CD1c-positive myeloid dendritic cell (primary cell): ENCODE results near the gene MARK4.
"Not testable (repeated sequence)": the region's sequence is repeated elsewhere in the genome, so short reads cannot be mapped to it uniquely, and the experiment has no call there.

Experiments
- DNase-seq: peaks from one replicate; pipeline ENCODE4 v3.0.0-alpha.2; 2016; ENCODE audit errors: extremely low spot score

MARK4 gene

GRCh38 chr19:45243144-45243732 is 7.8 kb upstream of the MARK4 start:
- DNase-seq, result no peak

- no peak for DNase-seq
Measured at GRCh38 chr19:45244133-45244794, 6.8 kb upstream of the MARK4 start.

- no peak for DNase-seq
Measured at GRCh38 chr19:45245334-45245787, 5.7 kb upstream of the MARK4 start, which contains the start of gene EXOC3L2. Gene EXOC3L2 (minus strand): TSS chr19:45245407. CDS start chr19:45239045, 6,362 bp downstream.

GRCh38 chr19:45245826-45246225 is 5.2 kb upstream of the MARK4 start:
- no peak for DNase-seq

GRCh38 chr19:45247136-45247535 is 3.9 kb upstream of the MARK4 start:
- no peak for DNase-seq

- no peak for DNase-seq
Measured at GRCh38 chr19:45249261-45250033, 1.6 kb upstream of the MARK4 start.

GRCh38 chr19:45250216-45250831 is 747 bp upstream of the MARK4 start:
- DNase-seq, result no peak

GRCh38 chr19:45251452-45252354 is 632 bp downstream of the MARK4 start:
- no peak for DNase-seq

GRCh38 chr19:45253396-45254027 is 2.4 kb downstream of the MARK4 start:
- DNase-seq, result no peak

- no peak for DNase-seq
Measured at GRCh38 chr19:45254044-45254531, 3.0 kb downstream of the MARK4 start.

GRCh38 chr19:45255611-45256157 is 4.6 kb downstream of the MARK4 start:
- no peak for DNase-seq

GRCh38 chr19:45256836-45257235 is 5.8 kb downstream of the MARK4 start:
- DNase-seq, result no peak

- no peak for DNase-seq
Measured at GRCh38 chr19:45258862-45259261, 7.8 kb downstream of the MARK4 start.

GRCh38 chr19:45262570-45262969 is 11.5 kb downstream of the MARK4 start:
- DNase-seq, result no peak

- DNase-seq, result no peak
Measured at GRCh38 chr19:45263013-45263412, 11.9 kb downstream of the MARK4 start.

GRCh38 chr19:45264781-45265317 is 13.8 kb downstream of the MARK4 start:
- no peak for DNase-seq

- DNase-seq, result no peak
Measured at GRCh38 chr19:45265375-45265774, 14.3 kb downstream of the MARK4 start.

- no peak for DNase-seq
Measured at GRCh38 chr19:45267296-45267695, 16.2 kb downstream of the MARK4 start.

GRCh38 chr19:45269939-45270338 is 18.9 kb downstream of the MARK4 start:
- not testable (repeated sequence) for DNase-seq
